Left ventricle myocardium superior (tissue), 1 donor: ENCODE measurements around the gene GBA2. TPM values are rescaled to one million over a fixed set of nuclear protein-coding genes. Genes with fewer than 3 reads are reported as not detected.

Experiments
- ATAC-seq: fragments of 200-7000 bp; cut with Tn5 transposase; one replicate; pipeline ENCODE4 v1.9.1; 2020; ENCODE audit warnings: mild to moderate bottlenecking, moderate library complexity
- DNase-seq: peaks from one replicate; pipeline ENCODE4 v3.0.0-alpha.2; 2020
- intact Hi-C: fragments of 100-400 bp; cut with micrococcal nuclease; formaldehyde crosslinking; loops from one replicate; pipeline ENCODE4 v1.11.0; 2022
- total RNA-seq: library from RNA; stranded (reverse); fragmentation: NEBNext Ultra II Directional; extraction: Animal tissue kit (Norgen Biotek cat#: 25700); gene quantifications from one replicate; pipeline ENCODE4 v1.2.1, GENCODE V29; 2021
- donor health status: DM: no; HTN: yes; CAD: no; lungs with severe emphysema.

The GBA2 gene
- total RNA-seq, 1 donor from 2014 or later: 90.2 TPM

DNA sequence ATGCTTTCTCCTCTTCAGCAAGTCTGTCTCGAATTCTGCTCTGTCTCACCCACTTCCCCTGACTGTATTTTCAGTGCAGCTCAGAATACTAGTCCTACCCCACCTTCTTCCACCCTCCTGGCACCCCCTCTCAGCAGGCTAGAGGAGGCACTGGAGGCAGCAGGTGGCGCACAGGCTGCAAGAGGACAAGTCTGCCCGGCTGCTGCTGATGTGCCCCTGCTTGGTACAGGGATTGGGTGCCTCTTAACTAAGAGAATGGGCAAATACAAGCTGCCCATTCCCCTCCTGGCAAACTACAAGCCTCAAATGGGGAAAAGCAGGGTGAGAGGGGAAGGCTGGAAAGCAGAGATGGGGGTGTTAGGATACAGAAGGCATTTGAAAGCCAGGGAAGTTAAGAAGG is 22.1 kb downstream of the GBA2 start:
- intact Hi-C loops: no loop called here
- ATAC-seq: peak; percentile 63
- DNase-seq: peak; percentile 70

DNA sequence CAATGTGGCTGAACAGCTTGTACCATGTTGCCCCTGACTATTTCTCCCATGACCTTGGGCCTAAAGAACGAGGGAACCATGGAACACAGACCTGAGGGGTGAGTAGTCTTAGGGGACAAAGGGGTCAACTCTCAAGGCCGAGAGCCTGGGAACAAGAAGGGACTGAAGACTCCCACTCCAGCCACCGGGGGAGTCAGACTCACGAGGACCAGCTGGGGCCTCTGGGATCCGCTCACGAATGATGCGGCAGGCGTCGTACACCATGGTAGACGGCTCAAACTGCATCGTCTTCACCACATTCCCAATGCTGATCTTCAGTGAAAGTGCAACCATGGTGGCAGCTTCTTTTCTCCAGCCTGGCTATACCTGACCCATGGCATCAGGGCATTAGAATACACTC is 23.7 kb downstream of the GBA2 start:
- intact Hi-C loops: no loop called here
- no peak for DNase-seq
- ATAC-seq: no peak

DNA sequence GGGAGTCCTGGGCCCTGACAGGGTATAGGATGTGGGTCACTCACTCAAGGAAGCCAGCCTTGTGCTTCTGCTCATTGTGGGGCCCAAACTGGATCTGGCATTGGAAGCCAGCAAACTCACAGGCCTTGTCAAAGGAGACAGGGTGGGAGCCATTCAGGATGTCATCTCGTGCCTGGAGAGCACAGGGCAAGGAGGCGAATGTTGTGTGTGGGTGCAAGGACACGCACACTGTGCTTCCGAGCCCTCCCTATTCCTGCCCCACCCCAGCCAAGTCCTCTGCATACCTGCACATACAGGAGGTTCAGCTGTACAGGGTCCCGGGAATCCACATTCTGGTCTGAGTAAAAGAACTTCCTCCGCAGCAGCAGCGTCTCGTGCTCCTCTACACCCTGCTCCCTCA is 25.1 kb downstream of the GBA2 start:
- ATAC-seq (no peak), DNase-seq (no peak)
- intact Hi-C loops: no loop called here

DNA sequence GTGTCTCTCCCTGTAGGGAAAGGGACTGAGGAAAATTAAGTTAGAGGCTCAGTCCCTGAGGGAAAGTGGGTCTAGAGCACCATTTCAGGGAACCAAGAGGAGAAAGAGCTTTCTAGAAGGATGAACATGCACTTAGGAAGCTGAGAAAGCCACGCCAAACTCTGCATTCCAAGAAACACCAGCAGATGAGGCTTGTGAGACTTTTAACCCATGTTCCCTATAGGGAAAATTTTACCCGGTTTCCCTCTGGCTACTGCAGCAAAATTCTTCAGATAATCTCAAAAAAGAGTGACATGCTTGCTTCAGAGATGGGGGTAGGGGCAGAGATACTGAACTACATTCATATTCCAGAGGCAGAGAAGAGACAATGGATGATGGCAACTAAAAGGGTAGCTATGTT is 25.6 kb downstream of the GBA2 start:
- ATAC-seq: no peak
- no peak for DNase-seq
- intact Hi-C loops: no loop called here

DNA sequence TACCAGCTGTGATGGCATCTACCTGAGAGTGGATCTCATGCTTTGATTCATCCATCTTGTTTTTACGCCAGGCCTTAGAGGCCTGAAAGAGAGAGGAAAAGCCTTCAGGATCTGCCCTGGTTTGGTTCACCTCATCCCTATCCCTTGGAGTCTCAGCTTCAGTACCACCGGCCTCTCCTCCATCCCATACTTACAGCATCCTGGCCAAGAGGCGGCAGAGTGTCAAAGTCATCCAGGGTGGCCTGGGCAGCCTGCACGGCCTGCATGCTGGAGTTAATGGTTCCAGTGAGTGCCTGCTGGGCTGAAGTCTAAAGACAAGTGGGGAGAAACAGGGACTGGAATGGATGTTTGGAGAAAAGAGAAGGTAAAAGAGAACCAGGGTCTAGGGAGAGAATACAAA is 29.5 kb downstream of the GBA2 start:
- intact Hi-C loops: no loop called here
- ATAC-seq (no peak), DNase-seq (no peak)

DNA sequence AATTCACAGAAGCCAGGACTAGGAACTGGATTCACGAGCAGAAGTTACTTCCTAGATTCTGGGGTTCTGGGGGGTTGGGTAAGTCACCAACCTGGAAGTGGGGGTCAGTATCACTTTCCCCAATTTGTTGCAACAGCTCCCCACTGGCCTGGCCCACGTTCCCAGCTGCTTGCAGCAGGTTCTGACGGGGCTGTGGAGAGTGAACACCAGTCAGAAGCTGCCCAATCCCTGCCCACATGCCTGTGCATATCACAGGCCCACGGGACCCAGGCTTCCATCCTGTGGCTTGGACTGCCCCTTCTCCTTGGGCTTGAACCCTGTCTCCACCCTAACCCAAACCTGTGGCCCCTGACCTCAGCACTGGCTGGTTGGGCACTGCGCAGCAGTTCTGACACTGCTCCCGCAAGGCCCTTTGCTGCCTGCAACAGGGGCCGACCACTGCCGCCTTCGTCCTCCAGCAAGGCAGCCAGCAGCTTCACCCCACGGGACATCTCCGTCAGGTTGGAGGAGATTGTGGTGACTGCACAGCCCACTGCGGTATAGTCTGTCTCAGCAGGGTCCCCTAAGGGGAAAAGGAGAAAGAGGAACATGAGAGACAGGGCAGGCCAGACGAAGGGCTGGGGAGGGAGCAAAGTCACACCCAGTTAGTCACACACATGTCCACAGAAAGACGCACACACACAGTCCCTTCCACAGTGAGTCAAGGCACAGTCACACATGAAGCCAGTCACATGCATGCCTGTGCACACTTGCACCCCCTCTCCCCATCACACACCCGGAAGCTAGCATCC is 30.1 kb downstream of the GBA2 start:
- intact Hi-C loops: no loop called here
- no peak for DNase-seq
- ATAC-seq: no peak

DNA sequence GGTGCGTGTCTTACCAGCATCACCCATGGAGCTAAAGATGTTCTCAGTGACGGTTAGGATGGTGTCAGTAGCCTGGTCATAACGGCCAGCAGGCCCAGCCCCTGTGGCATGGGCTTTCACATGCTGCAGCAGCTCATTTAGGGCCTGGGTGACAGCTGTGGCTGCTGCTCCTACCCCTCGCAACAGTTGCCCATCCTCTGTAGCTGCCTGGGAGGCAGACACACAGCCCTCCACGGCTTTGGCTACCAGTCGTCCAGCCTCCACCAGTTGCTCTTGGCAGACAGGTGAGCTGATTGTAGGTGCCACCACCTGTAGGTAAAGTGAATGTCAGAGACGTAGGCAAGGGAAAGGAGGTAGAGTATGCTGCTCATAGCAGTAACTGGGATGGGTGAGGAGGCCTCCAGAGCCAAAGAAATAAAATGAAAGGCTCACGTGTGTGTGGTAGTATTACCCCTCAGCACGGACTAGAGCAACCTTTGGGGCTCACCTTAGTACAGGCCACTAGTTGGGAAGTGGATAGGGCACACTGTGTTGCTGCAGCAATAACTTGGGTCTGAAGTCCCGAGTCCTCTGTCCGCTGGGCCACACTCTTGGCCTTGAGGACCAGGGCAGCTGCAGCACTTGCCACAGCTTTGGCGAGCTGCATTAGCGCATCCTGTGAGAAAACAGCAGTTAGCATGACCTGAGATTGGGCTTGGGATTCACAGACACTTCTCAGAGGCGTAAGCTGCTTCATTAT is 31.7 kb downstream of the GBA2 start:
- DNase-seq (no peak), ATAC-seq (no peak)

DNA sequence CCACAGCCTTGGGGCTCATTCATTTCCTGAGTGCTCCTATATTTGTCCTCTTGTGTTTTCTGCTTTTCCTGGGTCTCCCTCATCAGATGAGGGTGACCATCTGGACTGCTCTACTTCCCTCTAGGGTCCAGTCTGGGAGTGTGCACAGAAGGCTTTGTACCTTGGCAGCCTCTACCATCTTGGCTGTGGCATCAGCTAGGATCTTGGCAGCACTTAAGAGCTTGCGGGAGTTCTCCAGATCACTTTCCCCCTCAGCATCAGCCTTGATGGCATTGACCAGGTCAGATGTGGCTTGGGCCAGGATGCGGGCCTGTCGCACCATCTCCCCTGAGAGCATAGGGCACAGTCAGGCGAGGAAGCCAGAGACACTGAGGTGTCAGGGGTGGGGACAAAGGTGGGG is 32.8 kb downstream of the GBA2 start:
- intact Hi-C loops: no loop called here
- no peak for DNase-seq
- no peak for ATAC-seq

More for the DNA sequence above, 31.7 kb downstream of the GBA2 start:
- intact Hi-C loops: no loop called here

DNA sequence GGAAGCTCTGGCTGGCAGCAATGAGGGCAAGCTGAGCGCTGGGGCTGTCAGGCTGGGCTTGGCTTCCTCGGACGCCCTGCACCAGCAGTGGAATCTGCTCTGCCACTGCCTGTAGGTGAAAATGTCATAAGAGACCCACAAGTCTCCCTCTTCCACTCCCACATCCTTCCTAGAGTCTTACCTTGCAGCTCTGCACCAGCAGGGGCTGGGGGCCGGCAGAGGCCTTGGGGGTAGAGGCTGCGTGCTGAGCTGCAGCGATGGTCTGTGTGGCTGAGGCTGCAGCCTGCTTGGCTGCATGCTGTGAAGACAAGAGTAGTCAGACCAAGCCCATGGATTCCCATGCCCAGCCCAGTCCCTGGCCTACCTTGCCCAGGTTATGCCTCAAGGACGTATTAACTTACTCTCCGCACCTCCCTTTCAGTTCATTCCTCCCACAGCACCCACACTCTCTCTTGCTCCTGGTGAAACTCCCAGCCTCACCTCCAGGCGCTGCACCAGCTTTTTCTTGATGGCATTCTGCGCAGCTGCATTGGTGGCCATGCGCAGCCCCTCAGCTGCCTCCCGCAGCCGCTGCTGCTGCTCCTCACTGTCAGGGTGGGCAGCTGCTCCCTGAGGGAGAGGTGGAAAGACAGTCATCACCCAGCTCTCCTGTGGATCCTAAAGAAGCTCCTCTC is 34.3 kb downstream of the GBA2 start:
- DNase-seq (no peak), ATAC-seq (no peak)
- intact Hi-C loops: no loop called here

DNA sequence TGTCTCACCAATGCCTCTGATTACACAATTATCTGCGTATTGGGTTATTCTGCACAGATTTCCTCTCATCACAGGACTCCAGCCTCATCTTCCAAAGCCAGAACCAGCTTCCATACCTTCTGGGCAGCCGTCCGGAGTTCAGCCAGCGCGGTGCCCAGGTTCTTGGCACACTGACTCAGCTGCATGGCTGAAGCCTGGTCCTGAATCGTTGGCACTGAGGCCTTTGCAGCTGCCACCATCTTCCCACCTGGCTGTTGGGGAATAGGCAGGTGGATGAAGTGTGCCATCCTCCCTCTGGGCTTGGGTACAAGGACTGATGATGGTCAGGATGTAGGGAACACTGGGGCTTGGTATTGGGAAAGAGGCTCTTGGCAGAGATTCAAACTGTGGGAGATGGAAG is 34.9 kb downstream of the GBA2 start:
- no peak for ATAC-seq
- intact Hi-C loops: no loop called here
- DNase-seq: no peak

DNA sequence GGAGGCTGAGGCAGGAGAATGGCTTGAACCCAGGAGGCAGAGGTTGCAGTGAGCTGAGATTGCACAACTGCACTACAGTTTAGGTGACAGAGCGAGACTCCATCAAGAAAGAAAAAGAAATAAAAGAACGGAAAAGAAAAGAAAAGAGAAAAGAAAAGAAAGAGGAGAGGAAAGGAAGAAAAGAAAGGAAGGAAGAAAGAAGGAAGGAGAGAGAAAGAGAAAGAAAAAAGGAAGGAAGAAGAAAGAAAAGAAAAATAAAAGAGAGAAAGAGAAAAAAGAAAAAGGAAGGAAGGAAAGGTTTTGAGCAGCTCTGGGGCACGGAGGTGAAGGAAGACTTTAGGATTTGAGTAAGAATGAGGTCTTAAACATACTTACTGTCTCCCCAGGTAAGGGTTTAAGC is 35.5 kb downstream of the GBA2 start:
- no peak for ATAC-seq
- intact Hi-C loops: no loop called here
- DNase-seq: no peak

DNA sequence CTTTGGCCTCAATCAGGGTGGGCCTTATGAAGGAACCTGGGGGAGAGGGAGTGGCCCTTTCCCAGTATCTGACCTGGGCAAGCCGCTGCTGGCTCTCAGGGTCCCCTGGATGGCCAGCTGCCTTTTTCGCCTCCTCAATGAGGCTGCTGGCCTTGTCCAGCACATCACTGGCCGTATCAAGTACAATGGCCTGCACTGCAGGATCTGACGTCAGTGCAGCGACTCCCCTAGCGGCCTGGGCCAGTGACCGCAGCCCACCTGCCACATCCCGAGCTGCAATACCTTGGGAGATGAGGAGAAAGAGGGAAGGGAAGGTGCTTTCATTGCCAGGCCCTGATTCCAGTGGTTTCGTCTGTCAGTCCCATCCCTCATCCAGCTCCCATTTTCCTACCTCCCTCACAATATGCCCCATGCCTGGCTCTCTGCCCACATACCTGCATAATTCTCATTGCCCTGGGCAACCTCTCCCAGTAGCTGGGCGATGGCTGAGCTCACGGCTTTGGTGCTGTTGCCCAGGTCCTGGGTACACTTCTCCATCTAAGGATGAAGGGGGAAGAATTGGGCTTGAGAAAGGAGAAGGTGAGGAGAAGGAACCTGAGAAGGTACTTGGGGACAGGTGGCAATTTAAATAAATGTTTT is 36.1 kb downstream of the GBA2 start:
- intact Hi-C loops: no loop called here
- ATAC-seq (no peak), DNase-seq (no peak)

DNA sequence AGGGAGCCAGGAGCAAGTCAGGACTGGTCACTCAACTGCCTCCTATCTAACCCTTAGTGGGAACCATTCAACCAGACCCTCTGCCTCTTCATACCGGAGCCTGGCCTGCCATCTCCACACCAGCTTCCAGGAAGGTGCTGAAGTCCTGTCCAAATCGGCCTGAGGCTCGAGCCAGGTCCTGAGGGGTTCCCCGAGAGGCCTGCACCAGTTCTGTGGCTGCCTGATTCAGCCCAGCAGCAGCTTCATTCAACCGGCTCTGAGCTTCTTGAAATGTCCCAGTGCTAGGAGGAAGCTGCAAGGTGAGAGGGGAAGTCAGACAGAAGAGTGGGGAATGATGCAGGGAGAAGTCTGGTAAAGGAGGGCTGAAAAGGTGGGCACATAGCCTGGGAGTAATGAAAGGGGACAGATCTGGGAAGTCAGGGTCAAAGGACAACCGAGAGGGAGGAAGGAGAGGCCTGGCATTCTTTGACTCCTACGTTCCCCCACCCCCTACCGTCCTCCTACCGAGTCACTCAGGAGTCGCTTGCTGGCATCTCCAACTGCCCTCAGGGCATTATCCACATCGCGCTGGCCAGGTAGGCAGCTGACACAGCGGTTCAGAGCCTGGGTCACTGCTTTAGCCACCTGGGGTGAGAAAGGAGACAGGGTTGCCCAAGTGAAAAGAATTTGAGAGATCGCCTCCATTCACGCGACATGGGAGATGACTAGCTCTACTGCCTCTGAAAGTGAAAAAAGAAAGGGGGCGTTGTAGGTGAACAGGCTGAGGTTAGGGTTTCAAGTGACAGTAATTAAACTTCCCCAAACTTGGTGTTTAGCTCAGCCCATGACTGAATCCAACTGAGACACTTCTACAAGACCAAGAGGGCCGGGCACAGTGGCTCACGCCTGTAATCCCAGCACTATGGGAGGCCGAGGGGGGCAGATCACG is 37.3 kb downstream of the GBA2 start:
- intact Hi-C loops: no loop called here
- no peak for ATAC-seq
- no peak for DNase-seq

DNA sequence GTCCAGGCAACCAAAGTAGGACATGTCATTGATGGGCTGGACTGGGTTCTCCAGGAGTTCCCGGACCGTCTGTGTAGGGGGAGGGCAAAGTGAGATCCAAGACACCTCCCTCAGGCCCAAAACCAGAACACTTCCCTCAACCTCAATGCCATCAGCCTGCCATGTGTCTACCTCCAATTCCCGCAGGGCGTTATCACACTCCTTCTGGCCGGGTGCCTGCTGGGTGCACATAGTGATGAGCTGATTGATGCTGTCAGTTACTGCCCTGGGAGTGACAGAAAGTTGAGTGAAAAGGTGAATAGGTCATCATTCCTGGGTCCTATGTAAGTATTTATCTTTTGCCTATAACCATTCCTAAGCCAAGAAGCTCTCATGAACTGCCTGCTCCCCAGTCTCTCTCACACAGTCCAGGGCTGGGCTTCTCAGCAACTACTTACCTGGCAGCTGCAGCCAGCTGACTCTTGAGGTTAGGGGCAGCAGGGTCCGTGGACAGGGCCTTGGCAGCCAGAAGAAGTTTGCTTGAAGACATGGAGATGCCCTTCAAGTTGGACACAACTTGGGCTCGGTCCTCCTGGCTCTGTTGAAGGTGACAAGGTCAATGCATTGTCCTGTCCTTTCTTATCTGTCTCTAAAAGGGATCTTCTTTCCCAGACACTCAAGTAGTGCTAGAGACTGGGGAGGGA is 38.1 kb downstream of the GBA2 start:
- DNase-seq (no peak), ATAC-seq (peak; percentile 17)
- intact Hi-C loops: no loop called here

DNA sequence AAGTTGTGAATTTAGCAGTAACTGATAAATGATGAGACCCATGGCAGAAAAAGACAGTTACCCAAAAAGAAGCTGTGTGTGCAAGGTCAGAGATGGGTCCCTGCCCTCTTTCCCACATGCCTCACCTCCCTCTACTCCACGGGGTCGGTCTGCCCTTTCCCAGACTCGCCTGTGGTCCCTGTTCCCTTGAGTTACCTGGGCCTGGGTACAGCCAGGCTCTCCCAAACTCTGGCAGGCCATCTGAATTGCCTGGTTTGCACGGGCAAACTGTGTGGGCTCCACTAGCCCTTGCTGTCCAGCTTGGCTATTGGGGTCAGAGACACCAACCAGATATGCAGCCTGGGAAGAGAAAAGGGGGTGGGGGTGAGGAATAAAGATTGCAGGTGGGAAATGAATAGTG is 40.9 kb downstream of the GBA2 start:
- ATAC-seq (no peak), DNase-seq (no peak)
- intact Hi-C loops: no loop called here

DNA sequence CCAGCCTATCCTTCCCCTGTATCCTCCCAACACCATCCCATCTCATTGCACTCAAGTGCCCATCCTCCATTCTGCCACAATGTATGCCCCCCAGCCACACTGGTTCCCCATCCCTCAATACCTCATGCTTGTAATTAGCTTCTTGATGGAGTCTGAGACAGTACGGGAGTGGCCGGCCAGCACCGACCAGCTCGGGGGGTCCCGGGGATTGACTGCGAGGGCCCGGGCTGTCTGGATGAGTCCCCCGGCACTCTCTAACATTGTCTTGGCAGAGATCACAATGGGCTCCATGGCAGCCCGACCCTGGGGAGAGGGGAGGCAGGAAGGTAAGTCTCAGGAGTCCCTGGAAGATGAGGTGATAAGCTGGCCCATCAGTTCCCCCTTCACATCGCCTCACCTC is 42.1 kb downstream of the GBA2 start:
- intact Hi-C loops: no loop called here
- no peak for ATAC-seq
- DNase-seq: no peak

DNA sequence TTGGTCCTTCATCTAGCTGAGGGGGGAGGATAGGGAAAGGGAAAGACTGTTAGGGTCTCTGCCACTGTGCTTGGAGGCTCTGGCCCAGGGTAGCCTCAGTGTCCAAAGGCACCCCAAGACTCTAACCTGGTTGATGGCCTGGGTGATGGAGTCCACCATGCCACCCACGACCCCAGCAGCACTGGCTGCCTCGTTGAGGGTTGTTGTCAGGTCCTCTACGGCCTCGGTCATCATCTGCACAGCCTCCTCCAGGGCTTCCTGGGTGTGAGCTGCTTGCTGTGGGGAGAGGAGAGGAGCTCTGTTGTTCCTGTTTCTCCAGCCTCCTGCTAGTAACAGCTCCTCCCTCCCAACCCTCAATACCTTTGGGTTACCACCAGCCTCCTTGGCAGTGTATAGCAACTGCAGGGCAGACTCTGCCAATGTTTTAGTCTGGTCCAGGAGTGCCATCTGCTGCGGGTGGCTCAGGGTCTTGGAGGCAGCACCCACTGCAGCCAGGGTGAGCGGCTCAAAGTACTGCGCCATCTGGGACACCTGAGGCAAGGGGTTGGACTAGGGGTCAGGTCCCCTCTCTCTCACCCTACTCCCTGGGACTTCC is 43.1 kb downstream of the GBA2 start:
- ATAC-seq (no peak), DNase-seq (no peak)
- intact Hi-C loops: no loop called here

DNA sequence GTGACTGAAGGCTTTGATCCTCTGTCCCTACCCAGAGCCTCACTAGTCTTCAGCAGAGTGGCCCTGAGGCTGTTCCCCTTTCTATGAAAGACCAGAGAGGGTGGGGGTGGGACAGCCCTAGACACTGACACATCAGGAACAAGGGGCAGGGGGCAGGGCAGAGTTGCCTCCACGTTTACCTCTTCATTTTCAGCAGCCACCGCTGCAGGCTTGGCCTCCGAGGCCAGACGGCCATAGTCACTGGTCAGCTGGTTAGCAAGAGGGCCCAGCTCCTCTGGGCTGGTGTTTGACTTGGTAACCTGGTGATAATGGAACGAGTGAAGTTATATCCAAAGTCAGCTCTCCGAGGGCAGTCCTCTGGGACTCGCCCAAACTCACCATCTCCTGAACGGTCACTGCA is 43.7 kb downstream of the GBA2 start:
- DNase-seq (no peak), ATAC-seq (no peak)
- intact Hi-C loops: no loop called here
